Panc1 (cell line): Measurements from ENCODE around the gene NFAT5. TPM values are rescaled to one million over a fixed set of nuclear protein-coding genes. Genes with fewer than 3 reads are reported as not detected.
A peak's percentile ranks its signal among the peaks of the same experiment; 100 is the strongest.

Experiments
- ATAC-seq: fragments of 200-7000 bp; cut with Tn5 transposase; 2 replicates; pipeline ENCODE4 v1.9.1; 2020; ENCODE audit warnings: mild to moderate bottlenecking, moderate library complexity
- BruUV-seq: library from RNA; stranded (reverse); fragments of 400-500 nt; replicated peaks from 2 replicates; lab custom pipeline; 2021; lab: Mats Ljungman, UMichigan
- CTCF ChIA-PET: fragments of 300-600 bp; sonication (Branson Sonifier 250); formaldehyde crosslinking; loops from one replicate; lab custom pipeline; 2022; ENCODE audit warnings: antibody characterized with exemption; lab: Charles Lee
- POLR2A ChIA-PET: fragments of 300-600 bp; sonication (Branson Sonifier 250); formaldehyde crosslinking; loops from one replicate; lab custom pipeline; 2022; ENCODE audit warnings: antibody characterized with exemption; lab: Charles Lee
- DNase-seq: peaks from one replicate; pipeline ENCODE4 v3.0.0-alpha.2; 2010; ENCODE audit warnings: low read depth, low spot score
- H3K27ac ChIP-seq: 2 replicates; pipeline ENCODE4 v1.5.1; 2011; ENCODE audit warnings: mild to moderate bottlenecking, low read length, inconsistent platforms
- H3K27me3 ChIP-seq: fragments of 200-500 bp; sonication (Bioruptor generic); 2 replicates; pipeline ENCODE4 v1.6.0; 2014; ENCODE audit warnings: low read length, inconsistent platforms; ENCODE audit not compliant: control insufficient read depth, insufficient read depth
- H3K36me3 ChIP-seq: fragments of 200-500 bp; sonication (Bioruptor generic); 2 replicates; pipeline ENCODE4 v1.5.1; 2014; ENCODE audit warnings: inconsistent platforms, mild to moderate bottlenecking, low read length, moderate library complexity; ENCODE audit not compliant: control insufficient read depth, insufficient read depth
- H3K4me1 ChIP-seq: 2 replicates; pipeline ENCODE4 v1.5.1; 2011; ENCODE audit warnings: inconsistent platforms, mild to moderate bottlenecking, low read length, moderate library complexity; ENCODE audit not compliant: control insufficient read depth, insufficient read depth
- H3K4me3 ChIP-seq, 2 experiments: 2 replicates each; pipeline ENCODE4 v1.5.1; 2011 to 2012; ENCODE audit warnings: low read depth in 2 of 2, low read length in 2 of 2, mild to moderate bottlenecking in 2 of 2, inconsistent platforms in 1 of 2, moderate library complexity in 1 of 2
- H3K9me3 ChIP-seq: fragments of 200-500 bp; sonication (Bioruptor generic); 2 replicates; pipeline ENCODE4 v1.5.1; 2014; ENCODE audit warnings: low read depth, mild to moderate bottlenecking, inconsistent platforms, low read length, moderate library complexity; ENCODE audit not compliant: control insufficient read depth, insufficient read depth
- CTCF ChIP-seq: fragments of 450-650 bp; IDR thresholded peaks from 2 replicates; pipeline ENCODE4 v1.5.1; 2017; ENCODE audit warnings: mild to moderate bottlenecking
- POLR2AphosphoS5 ChIP-seq: IDR thresholded peaks from 2 replicates; pipeline ENCODE4 v1.6.1; 2012; ENCODE audit warnings: mild to moderate bottlenecking, low read depth, low read length, moderate library complexity
- SIN3A ChIP-seq: IDR thresholded peaks from 2 replicates; pipeline ENCODE4 v1.6.1; 2012; ENCODE audit warnings: low read depth, mild to moderate bottlenecking, low read length, moderate library complexity, borderline replicate concordance; ENCODE audit not compliant: insufficient read depth
- TCF7L2 ChIP-seq: IDR thresholded peaks from 2 replicates; pipeline ENCODE4 v1.6.1; 2011; ENCODE audit warnings: mild to moderate bottlenecking, low read depth, low read length, inconsistent platforms
- in situ Hi-C: cut with HindIII; loops from 2 replicates; pipeline ENCODE4 v1.10.0; 2016; ENCODE audit warnings: low sequenced_read_pairs, low pct_unique_long_range_greater_than_20kb
- intact Hi-C: fragments of 100-400 bp; cut with micrococcal nuclease; formaldehyde crosslinking; loops from one replicate; pipeline ENCODE4 v1.10.0; 2022; ENCODE audit not compliant: unreplicated experiment
- total RNA-seq: library from RNA; stranded (reverse); gene quantifications from one replicate; pipeline ENCODE4 v1.2.1, GENCODE V29; 2021; ENCODE audit not compliant: unreplicated experiment
- TF ChIP-seq, protein P1 (sequence below), 2 experiments: IDR thresholded peaks; 2 replicates each; pipeline ENCODE4 v1.6.1; 2011 to 2012; ENCODE audit warnings: low read depth in 2 of 2, control low read depth in 1 of 2, low read length in 1 of 2, mild to moderate bottlenecking in 1 of 2, moderate library complexity in 1 of 2; ENCODE audit not compliant: insufficient read depth in 1 of 2

Gene NFAT5
- total RNA-seq, 1 experiment from 2014 or later: 57.0 TPM

DNA sequence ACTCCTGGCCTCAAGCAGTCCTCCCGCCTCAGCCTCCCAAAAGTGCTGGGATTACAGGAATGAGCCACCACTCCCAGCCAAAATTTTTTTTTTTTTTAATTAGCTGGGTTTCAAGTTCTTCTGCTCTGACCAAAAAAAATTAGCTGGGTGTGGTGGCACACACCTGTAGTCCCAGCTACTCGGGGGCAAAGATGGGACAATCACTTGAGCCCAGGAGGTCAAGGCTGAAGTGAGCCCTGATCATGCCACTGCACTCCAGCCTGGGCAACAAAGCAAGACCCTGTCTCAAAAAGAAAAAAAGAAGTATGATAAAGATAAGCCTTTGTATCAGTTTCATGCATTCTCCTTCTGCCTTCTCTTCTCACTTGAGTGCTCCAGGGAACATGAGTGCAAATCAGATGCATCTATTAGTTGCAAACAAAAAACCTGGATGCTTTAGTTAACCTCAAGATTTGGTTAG is 158.7 kb downstream of the NFAT5 start:
- BruUV-seq: no TSS peak
- no peaks in the 10 kb centered on the region for H3K27me3 ChIP-seq
- H3K9me3 ChIP-seq: no peaks in the 10 kb centered on the region
- H3K4me3 ChIP-seq: peak overlapping the region; percentile 59 to 78
- DNase-seq (no peak), ATAC-seq (no peak)
- intact Hi-C loops: no loop called here
- H3K4me1 ChIP-seq: peaks cover 14% of the 10 kb centered on the region; the same call in 1 of the 2 replicates
- H3K36me3 ChIP-seq: no peaks in the 10 kb centered on the region; the same call in 1 of the 2 replicates
- ChIA-PET POLR2A (interaction anchor here (0.6 kb wide), 1 partner anchor 43 kb away, joined by 7 read pairs; no protein-coding TSS in a partner anchor), CTCF (no interaction called here)
- H3K27ac ChIP-seq: peak overlapping the region; percentile 92
- in situ Hi-C loops: no loop called here
- TF ChIP-seq TCF7L2 (no peak), CTCF (no peak), POLR2AphosphoS5 (no peak), SIN3A (no peak)
- TF ChIP-seq, protein P1, sequence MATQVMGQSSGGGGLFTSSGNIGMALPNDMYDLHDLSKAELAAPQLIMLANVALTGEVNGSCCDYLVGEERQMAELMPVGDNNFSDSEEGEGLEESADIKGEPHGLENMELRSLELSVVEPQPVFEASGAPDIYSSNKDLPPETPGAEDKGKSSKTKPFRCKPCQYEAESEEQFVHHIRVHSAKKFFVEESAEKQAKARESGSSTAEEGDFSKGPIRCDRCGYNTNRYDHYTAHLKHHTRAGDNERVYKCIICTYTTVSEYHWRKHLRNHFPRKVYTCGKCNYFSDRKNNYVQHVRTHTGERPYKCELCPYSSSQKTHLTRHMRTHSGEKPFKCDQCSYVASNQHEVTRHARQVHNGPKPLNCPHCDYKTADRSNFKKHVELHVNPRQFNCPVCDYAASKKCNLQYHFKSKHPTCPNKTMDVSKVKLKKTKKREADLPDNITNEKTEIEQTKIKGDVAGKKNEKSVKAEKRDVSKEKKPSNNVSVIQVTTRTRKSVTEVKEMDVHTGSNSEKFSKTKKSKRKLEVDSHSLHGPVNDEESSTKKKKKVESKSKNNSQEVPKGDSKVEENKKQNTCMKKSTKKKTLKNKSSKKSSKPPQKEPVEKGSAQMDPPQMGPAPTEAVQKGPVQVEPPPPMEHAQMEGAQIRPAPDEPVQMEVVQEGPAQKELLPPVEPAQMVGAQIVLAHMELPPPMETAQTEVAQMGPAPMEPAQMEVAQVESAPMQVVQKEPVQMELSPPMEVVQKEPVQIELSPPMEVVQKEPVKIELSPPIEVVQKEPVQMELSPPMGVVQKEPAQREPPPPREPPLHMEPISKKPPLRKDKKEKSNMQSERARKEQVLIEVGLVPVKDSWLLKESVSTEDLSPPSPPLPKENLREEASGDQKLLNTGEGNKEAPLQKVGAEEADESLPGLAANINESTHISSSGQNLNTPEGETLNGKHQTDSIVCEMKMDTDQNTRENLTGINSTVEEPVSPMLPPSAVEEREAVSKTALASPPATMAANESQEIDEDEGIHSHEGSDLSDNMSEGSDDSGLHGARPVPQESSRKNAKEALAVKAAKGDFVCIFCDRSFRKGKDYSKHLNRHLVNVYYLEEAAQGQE (IDR thresholded peaks at IDR 0.05; ENCODE audit: insufficient read depth in 1 of 2, low read depth in 2 of 2, low read length in 1 of 2): no peak

- in situ Hi-C loops: no loop called here
- H3K4me1 ChIP-seq: peaks cover 14% of the 10 kb centered on the region; the same call in 1 of the 2 replicates
- TF ChIP-seq SIN3A (0 out of 2 replicates have a peak, but pooled peaks have one; percentile 34), CTCF (no peak)
- no peak for DNase-seq
- H3K36me3 ChIP-seq: no peaks in the 10 kb centered on the region; the same call in 1 of the 2 replicates
- CTCF ChIA-PET: no interaction called here
- intact Hi-C loops: no loop called here
- H3K27ac ChIP-seq: peak overlapping the region; percentile 92
- H3K27me3 ChIP-seq: no peaks in the 10 kb centered on the region
- no peaks in the 10 kb centered on the region for H3K9me3 ChIP-seq
- BruUV-seq: no TSS peak
- POLR2A ChIA-PET: no interaction called here
- peak overlapping the region; percentile 59 to 78 for H3K4me3 ChIP-seq
- ATAC-seq: no peak
Observed at GRCh38 chr16:69724981-69725479, 159.3 kb downstream of the NFAT5 start.
